NT2/D1 (cell line): Measurements from ENCODE around the gene RNF115.

Experiments used
- SUZ12 ChIP-seq: IDR thresholded peaks from 2 replicates; pipeline ENCODE4 v1.6.1; 2011; ENCODE audit not compliant: insufficient read length, insufficient read depth; ENCODE audit errors: extremely low read depth
- ZNF274 ChIP-seq: IDR thresholded peaks from 2 replicates; pipeline ENCODE4 v1.6.1; 2011; ENCODE audit warnings: mild to moderate bottlenecking, low read depth, low read length

DNA sequence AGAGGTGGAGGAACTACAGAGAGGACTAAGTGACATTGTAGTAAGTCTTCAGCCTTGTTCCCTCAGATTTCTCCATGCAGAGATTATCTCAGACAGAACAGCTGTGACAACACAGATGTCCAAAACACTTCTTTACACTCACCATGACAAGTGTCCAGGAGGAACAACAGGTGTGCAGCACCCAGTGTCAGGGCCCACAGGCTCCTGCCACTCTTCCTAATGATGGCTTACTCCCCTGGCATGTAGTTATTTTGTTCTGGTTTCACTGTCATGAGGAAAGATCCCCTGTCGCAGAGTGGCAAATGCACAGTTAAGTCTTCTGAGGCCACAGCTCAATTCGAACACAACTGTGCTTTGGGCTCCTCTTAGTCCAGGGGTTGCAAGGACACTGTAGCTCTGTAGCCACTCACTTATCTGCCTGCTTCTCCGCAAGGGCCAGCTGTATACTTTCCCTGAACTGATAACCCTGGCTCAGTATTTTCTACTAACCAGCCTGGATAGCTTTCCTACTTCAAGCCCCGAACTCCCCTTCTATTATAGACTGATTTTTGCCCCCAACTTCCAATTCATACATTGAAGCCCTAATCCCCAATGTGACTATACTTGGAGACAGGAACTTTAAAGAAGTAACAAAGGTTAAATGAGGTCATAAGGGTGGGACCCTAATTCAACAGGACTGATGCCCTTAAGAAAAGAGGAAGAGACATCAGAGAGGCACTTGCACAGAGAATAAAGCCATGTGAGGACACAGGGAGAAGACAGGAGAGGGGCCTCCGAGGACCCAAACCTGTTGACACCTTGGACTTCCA lies 127.9 kb downstream of the RNF115 start:
- TF ChIP-seq ZNF274 (no peak), SUZ12 (no peak)
